ENCODE measurements around the gene MTMR2. TPM values are rescaled to one million over a fixed set of nuclear protein-coding genes. Genes with fewer than 3 reads are reported as not detected.

Gene MTMR2
- total and polyA plus RNA-seq, 4 donors = 11.6 to 53.7 (median 24.4) TPM

- no peak for DNase-seq
- WGBS, 2 donors = 88 to 98% methylated on average over 4 of the region's 4 CpGs
Observed at GRCh38 chr11:95944623-95945022, 20.7 kb upstream of the MTMR2 start.

GRCh38 chr11:95943546-95943945, 19.6 kb upstream of the MTMR2 start:
- H3K4me1 ChIP-seq (ENCODE audit: control insufficient read depth in 5 of 5, insufficient read depth in 5 of 5, low read length in 5 of 5) = no peaks in the 10 kb centered on the region
- no peak for TF ChIP-seq CTCF (IDR thresholded peaks at IDR 0.05; ENCODE audit: control extremely low read depth, extremely low read depth)
- H3K9me3 ChIP-seq (ENCODE audit: control insufficient read depth in 4 of 4, insufficient read depth in 3 of 4, low read length in 3 of 4) = peaks cover 2 to 9% (median 8%) of the 10 kb centered on the region in 4 donors
- no peaks in the 10 kb centered on the region for H3K36me3 ChIP-seq (ENCODE audit: control insufficient read depth in 4 of 4, insufficient read depth in 4 of 4, low read length in 4 of 4)
- ATAC-seq (ENCODE audit: insufficient read depth, low FRiP score) (no peak), DNase-seq (no peak)
- no peak overlapping the region for H3K4me3 ChIP-seq
- H3K27me3 ChIP-seq (ENCODE audit: control insufficient read depth in 3 of 3, insufficient read depth in 3 of 3, low read length in 2 of 3) = no peaks in the 10 kb centered on the region
- WGBS, 2 donors = 78 to 85% methylated on average over 1 of the region's 1 CpG
- no peak overlapping the region for H3K27ac ChIP-seq (ENCODE audit: low read depth in 1 of 2, low read length in 1 of 2)
- no peak overlapping the region for H3K9ac ChIP-seq (ENCODE audit: insufficient read depth in 1 of 2, low read length in 2 of 2)

More at GRCh38 chr11:95944623-95945022, 20.7 kb upstream of the MTMR2 start:
- Histone ChIP-seq H3K9me3 (ENCODE audit: control insufficient read depth in 4 of 4, insufficient read depth in 3 of 4, low read length in 3 of 4) (peaks cover 2 to 9% (median 8%) of the 10 kb centered on the region in 4 donors), H3K27ac (ENCODE audit: low read depth in 1 of 2, low read length in 1 of 2) (no peak overlapping the region), H3K4me1 (ENCODE audit: control insufficient read depth in 5 of 5, insufficient read depth in 5 of 5, low read length in 5 of 5) (no peaks in the 10 kb centered on the region), H3K4me3 (no peak overlapping the region), H3K36me3 (ENCODE audit: control insufficient read depth in 4 of 4, insufficient read depth in 4 of 4, low read length in 4 of 4) (no peaks in the 10 kb centered on the region), H3K27me3 (ENCODE audit: control insufficient read depth in 3 of 3, insufficient read depth in 3 of 3, low read length in 2 of 3) (no peaks in the 10 kb centered on the region), H3K9ac (ENCODE audit: insufficient read depth in 1 of 2, low read length in 2 of 2) (no peak overlapping the region)
- no peak for TF ChIP-seq CTCF (IDR thresholded peaks at IDR 0.05; ENCODE audit: control extremely low read depth, extremely low read depth)
- ATAC-seq (ENCODE audit: insufficient read depth, low FRiP score) = no peak

GRCh38 chr11:95939091-95939490, 15.2 kb upstream of the MTMR2 start:
- no peaks in the 10 kb centered on the region for H3K36me3 ChIP-seq (ENCODE audit: control insufficient read depth in 4 of 4, insufficient read depth in 4 of 4, low read length in 4 of 4)
- H3K27me3 ChIP-seq (ENCODE audit: control insufficient read depth in 3 of 3, insufficient read depth in 3 of 3, low read length in 2 of 3) = no peaks in the 10 kb centered on the region
- ATAC-seq (ENCODE audit: insufficient read depth, low FRiP score) = no peak
- no peak overlapping the region for H3K9ac ChIP-seq (ENCODE audit: insufficient read depth in 1 of 2, low read length in 2 of 2)
- no peak overlapping the region for H3K4me3 ChIP-seq
- no peaks in the 10 kb centered on the region for H3K4me1 ChIP-seq (ENCODE audit: control insufficient read depth in 5 of 5, insufficient read depth in 5 of 5, low read length in 5 of 5)
- no peak overlapping the region for H3K27ac ChIP-seq (ENCODE audit: low read depth in 1 of 2, low read length in 1 of 2)
- peaks cover 0 to 4% (median 0%) of the 10 kb centered on the region in 4 donors for H3K9me3 ChIP-seq (ENCODE audit: control insufficient read depth in 4 of 4, insufficient read depth in 3 of 4, low read length in 3 of 4)
- no peak for TF ChIP-seq CTCF (IDR thresholded peaks at IDR 0.05; ENCODE audit: control extremely low read depth, extremely low read depth)
- 85 to 94% methylated on average over 6 of the region's 6 CpGs for WGBS, 2 donors
- DNase-seq = no peak

- TF ChIP-seq CTCF (IDR thresholded peaks at IDR 0.05; ENCODE audit: control extremely low read depth, extremely low read depth) = no peak
Observed at GRCh38 chr11:95937358-95937757, 13.5 kb upstream of the MTMR2 start.

More at GRCh38 chr11:95937358-95937757, 13.5 kb upstream of the MTMR2 start:
- H3K27me3 ChIP-seq (ENCODE audit: control insufficient read depth in 3 of 3, insufficient read depth in 3 of 3, low read length in 2 of 3) = no peaks in the 10 kb centered on the region
- no peaks in the 10 kb centered on the region for H3K4me1 ChIP-seq (ENCODE audit: control insufficient read depth in 5 of 5, insufficient read depth in 5 of 5, low read length in 5 of 5)
- H3K27ac ChIP-seq (ENCODE audit: low read depth in 1 of 2, low read length in 1 of 2) = no peak overlapping the region
- no peaks in the 10 kb centered on the region for H3K36me3 ChIP-seq (ENCODE audit: control insufficient read depth in 4 of 4, insufficient read depth in 4 of 4, low read length in 4 of 4)
- no peak overlapping the region for H3K4me3 ChIP-seq
- no peak for ATAC-seq (ENCODE audit: insufficient read depth, low FRiP score)
- no peaks in the 10 kb centered on the region for H3K9me3 ChIP-seq (ENCODE audit: control insufficient read depth in 4 of 4, insufficient read depth in 3 of 4, low read length in 3 of 4)
- no peak overlapping the region for H3K9ac ChIP-seq (ENCODE audit: insufficient read depth in 1 of 2, low read length in 2 of 2)
- no peak for DNase-seq
